CD4-positive, alpha-beta T cell (primary cell): Measurements from ENCODE around the gene SLC4A5. TPM values are rescaled to one million over a fixed set of nuclear protein-coding genes. Genes with fewer than 3 reads are reported as not detected.

Experiments
- ATAC-seq: fragments of 200-7000 bp; cut with Tn5 transposase; one replicate; pipeline ENCODE4 v1.10.0; 2022; ENCODE audit warnings: mild to moderate bottlenecking; ENCODE audit not compliant: poor library complexity
- CTCF ChIA-PET: fragments of 350-600 bp; sonication (Branson Sonifier 250); formaldehyde crosslinking; loops from one replicate; lab custom pipeline; 2021; ENCODE audit warnings: antibody characterized with exemption, inconsistent platforms; lab: Charles Lee
- POLR2A ChIA-PET: fragments of 350-600 bp; sonication (Branson Sonifier 250); formaldehyde crosslinking; loops from one replicate; lab custom pipeline; 2021; ENCODE audit warnings: antibody characterized with exemption, inconsistent platforms; lab: Charles Lee
- DNase-seq, 14 experiments: peaks; one replicate each; pipeline ENCODE4 v3.0.0-alpha.2; 2013 to 2020; ENCODE audit warnings: mixed read lengths in 2 of 14
- H3K27ac ChIP-seq, 2 donors: one replicate each; pipeline versions ENCODE4 v1.5.1 to v1.7.0; 2013; ENCODE audit warnings: low read length in 2 of 2, low read depth in 1 of 2, mild to moderate bottlenecking in 1 of 2
- H3K27me3 ChIP-seq, 2 experiments: 1 replicate in 1 of 2; 2 replicates in 1 of 2; pipeline versions ENCODE4 v1.6.1 to v1.7.0; 2013; ENCODE audit warnings: low read length in 2 of 2, control low read depth in 1 of 2, mild to moderate bottlenecking in 1 of 2, moderate library complexity in 1 of 2; ENCODE audit not compliant: insufficient read depth in 2 of 2, control insufficient read depth in 1 of 2
- H3K36me3 ChIP-seq: one replicate; pipeline ENCODE4 v1.6.1; 2013; ENCODE audit warnings: low read length, control low read depth; ENCODE audit not compliant: insufficient read depth
- H3K4me1 ChIP-seq: one replicate; pipeline ENCODE4 v1.6.1; 2013; ENCODE audit warnings: low read length, control low read depth; ENCODE audit not compliant: insufficient read depth
- H3K4me3 ChIP-seq: one replicate; pipeline ENCODE4 v1.5.1; 2013; ENCODE audit warnings: mild to moderate bottlenecking, low read length, moderate library complexity
- H3K9me3 ChIP-seq, 2 experiments: 1 replicate in 1 of 2; 2 replicates in 1 of 2; pipeline versions ENCODE4 v1.6.1 to v1.7.0; 2013; ENCODE audit warnings: low read length in 2 of 2, mild to moderate bottlenecking in 2 of 2, control low read depth in 1 of 2, moderate library complexity in 1 of 2; ENCODE audit not compliant: control insufficient read depth in 1 of 2, insufficient read depth in 1 of 2
- H3K27ac Mint-ChIP-seq: one replicate; pipeline ENCODE4 v1.8.0; 2020; ENCODE audit warnings: mixed read lengths
- H3K27me3 Mint-ChIP-seq: one replicate; pipeline ENCODE4 v1.8.0; 2021; ENCODE audit warnings: mixed read lengths
- H3K36me3 Mint-ChIP-seq: one replicate; pipeline ENCODE4 v1.8.0; 2021; ENCODE audit warnings: low read depth, mixed read lengths
- H3K4me1 Mint-ChIP-seq: one replicate; pipeline ENCODE4 v1.8.0; 2021; ENCODE audit warnings: low read depth, mixed read lengths
- H3K4me3 Mint-ChIP-seq: one replicate; pipeline ENCODE4 v1.8.0; 2020; ENCODE audit warnings: mild to moderate bottlenecking, mixed read lengths
- H3K9me3 Mint-ChIP-seq: one replicate; pipeline ENCODE4 v1.8.0; 2020; ENCODE audit warnings: mixed read lengths
- CTCF ChIP-seq: fragments of 200-600 bp; IDR thresholded peaks from one replicate; pipeline ENCODE4 v1.8.0; 2022; ENCODE audit warnings: antibody characterized with exemption, mild to moderate bottlenecking
- intact Hi-C, 2 experiments: fragments of 100-400 bp; cut with DNase I in 1 of 2; cut with micrococcal nuclease in 1 of 2; formaldehyde crosslinking; loops; one replicate each; pipeline versions ENCODE4 v1.15.1 to v1.9.0; 2023 to 2025; cut with DNase I, micrococcal nuclease
- total RNA-seq, 174 experiments: library from RNA in 2 of 174; stranded (reverse) in 2 of 174; gene quantifications; one replicate each; pipeline ENCODE4 v1.2.3 and lab custom pipeline; 2021 to 2026

Gene SLC4A5
- total RNA-seq, 2 experiments from 2014 or later = 7.8 to 10.4 TPM

DNA sequence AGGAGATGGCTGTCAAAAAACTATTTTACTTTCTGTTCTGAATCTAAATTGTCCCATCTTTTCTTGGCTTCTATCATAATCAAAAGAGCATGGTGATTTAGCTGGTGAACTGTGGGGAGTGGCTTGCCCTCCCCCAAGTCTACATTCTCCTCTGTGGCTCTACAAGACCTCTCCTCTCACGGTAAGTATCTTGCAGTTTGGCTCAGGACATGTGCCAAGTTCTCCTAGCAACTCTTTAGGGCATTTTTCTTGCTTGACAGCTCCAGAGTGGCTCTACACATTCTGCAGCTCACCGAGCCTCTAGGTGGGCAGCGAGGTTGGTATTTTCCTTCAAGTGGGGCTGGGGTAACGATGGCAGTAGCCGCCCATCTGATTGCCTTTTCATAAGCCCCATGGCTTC is 29.1 kb downstream of the SLC4A5 start:
- H3K9me3 ChIP-seq = no peaks in the 10 kb centered on the region
- no peak overlapping the region for H3K27ac ChIP-seq
- H3K4me3 ChIP-seq = no peak overlapping the region
- no peaks in the 10 kb centered on the region for H3K4me1 ChIP-seq
- H3K4me1 Mint-ChIP-seq = no peaks in the 10 kb centered on the region
- intact Hi-C loops = no loop called here
- ChIA-PET CTCF (interaction anchor here (0.6 kb wide), 1 partner anchor 21 kb away, joined by 3 read pairs; no protein-coding TSS in a partner anchor), POLR2A (no interaction called here)
- peaks cover 32% of the 10 kb centered on the region for H3K36me3 Mint-ChIP-seq
- H3K36me3 ChIP-seq = no peaks in the 10 kb centered on the region
- no peaks in the 10 kb centered on the region for H3K27me3 ChIP-seq
- no peak overlapping the region for H3K27ac Mint-ChIP-seq
- DNase-seq (no peak), ATAC-seq (no peak)
- H3K9me3 Mint-ChIP-seq = no peaks in the 10 kb centered on the region
- TF ChIP-seq CTCF = no peak
- H3K27me3 Mint-ChIP-seq = no peaks in the 10 kb centered on the region
- H3K4me3 Mint-ChIP-seq = no peak overlapping the region

DNA sequence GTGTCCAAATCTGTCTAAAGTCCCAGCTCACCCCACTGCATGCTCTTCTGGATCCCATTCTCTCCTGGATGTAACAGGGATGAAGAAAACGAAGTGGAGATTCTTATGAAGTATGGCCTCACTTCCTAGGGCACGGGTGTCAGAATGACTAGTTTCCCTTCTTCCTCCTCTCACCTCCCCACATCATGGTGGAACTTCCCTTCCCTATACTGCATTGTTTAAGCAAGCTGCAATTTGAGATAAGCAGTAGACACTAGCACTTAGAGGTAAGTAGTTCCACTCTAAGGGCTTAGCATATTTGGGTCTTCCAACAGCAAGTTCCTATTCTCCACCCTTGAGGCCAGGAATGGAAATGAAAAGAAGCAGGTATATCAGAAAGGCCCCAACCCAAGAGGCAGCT is 29.7 kb downstream of the SLC4A5 start:
- no peak for TF ChIP-seq CTCF
- intact Hi-C loops = no loop called here
- no peaks in the 10 kb centered on the region for H3K4me1 Mint-ChIP-seq
- no peaks in the 10 kb centered on the region for H3K27me3 Mint-ChIP-seq
- no peaks in the 10 kb centered on the region for H3K9me3 ChIP-seq
- peaks cover 32% of the 10 kb centered on the region for H3K36me3 Mint-ChIP-seq
- no peaks in the 10 kb centered on the region for H3K4me1 ChIP-seq
- POLR2A ChIA-PET = no interaction called here
- ATAC-seq = no peak
- H3K27ac ChIP-seq = no peak overlapping the region
- CTCF ChIA-PET = no interaction called here
- DNase-seq = no peak
- no peak overlapping the region for H3K4me3 ChIP-seq
- no peaks in the 10 kb centered on the region for H3K9me3 Mint-ChIP-seq
- H3K4me3 Mint-ChIP-seq = no peak overlapping the region
- H3K27me3 ChIP-seq = no peaks in the 10 kb centered on the region
- H3K27ac Mint-ChIP-seq = no peak overlapping the region
- H3K36me3 ChIP-seq = no peaks in the 10 kb centered on the region

DNA sequence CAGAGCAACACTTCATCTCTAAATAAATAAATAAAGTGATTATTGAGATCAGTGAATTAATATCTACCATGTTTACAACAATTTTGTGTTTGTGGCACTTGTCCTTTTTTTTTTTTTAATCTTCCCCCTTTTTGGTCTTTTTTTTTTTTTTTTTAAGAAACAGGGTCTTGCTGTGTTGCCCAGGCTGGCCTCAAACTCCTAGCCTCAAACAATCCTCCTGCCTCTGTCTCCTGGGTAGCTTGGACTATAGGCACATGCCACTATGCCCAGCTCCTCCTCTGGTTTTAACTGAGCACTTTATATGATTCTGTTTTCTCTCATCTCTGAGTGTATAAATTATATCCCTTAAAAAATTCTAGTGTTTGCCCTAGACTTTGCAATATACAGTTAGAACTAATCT is 30.3 kb downstream of the SLC4A5 start:
- ChIA-PET POLR2A (no interaction called here), CTCF (interaction anchor here (0.7 kb wide), 2 partner anchors 22 to 471 kb away, joined by 3 read pairs; no protein-coding TSS in a partner anchor)
- no peak for TF ChIP-seq CTCF
- H3K36me3 Mint-ChIP-seq = peaks cover 32% of the 10 kb centered on the region
- ATAC-seq = no peak
- no peaks in the 10 kb centered on the region for H3K4me1 ChIP-seq
- no peak overlapping the region for H3K27ac ChIP-seq
- no peaks in the 10 kb centered on the region for H3K27me3 ChIP-seq
- H3K4me3 ChIP-seq = no peak overlapping the region
- no peak overlapping the region for H3K27ac Mint-ChIP-seq
- H3K36me3 ChIP-seq = no peaks in the 10 kb centered on the region
- no peaks in the 10 kb centered on the region for H3K9me3 Mint-ChIP-seq
- H3K9me3 ChIP-seq = no peaks in the 10 kb centered on the region
- no peaks in the 10 kb centered on the region for H3K4me1 Mint-ChIP-seq
- no peak overlapping the region for H3K4me3 Mint-ChIP-seq
- intact Hi-C loops = no loop called here
- DNase-seq = no peak
- H3K27me3 Mint-ChIP-seq = no peaks in the 10 kb centered on the region
